ENCODE measurements around the gene FAT2.
A peak's percentile ranks its signal among the peaks of the same experiment; 100 is the strongest.

FAT2 gene

DNA sequence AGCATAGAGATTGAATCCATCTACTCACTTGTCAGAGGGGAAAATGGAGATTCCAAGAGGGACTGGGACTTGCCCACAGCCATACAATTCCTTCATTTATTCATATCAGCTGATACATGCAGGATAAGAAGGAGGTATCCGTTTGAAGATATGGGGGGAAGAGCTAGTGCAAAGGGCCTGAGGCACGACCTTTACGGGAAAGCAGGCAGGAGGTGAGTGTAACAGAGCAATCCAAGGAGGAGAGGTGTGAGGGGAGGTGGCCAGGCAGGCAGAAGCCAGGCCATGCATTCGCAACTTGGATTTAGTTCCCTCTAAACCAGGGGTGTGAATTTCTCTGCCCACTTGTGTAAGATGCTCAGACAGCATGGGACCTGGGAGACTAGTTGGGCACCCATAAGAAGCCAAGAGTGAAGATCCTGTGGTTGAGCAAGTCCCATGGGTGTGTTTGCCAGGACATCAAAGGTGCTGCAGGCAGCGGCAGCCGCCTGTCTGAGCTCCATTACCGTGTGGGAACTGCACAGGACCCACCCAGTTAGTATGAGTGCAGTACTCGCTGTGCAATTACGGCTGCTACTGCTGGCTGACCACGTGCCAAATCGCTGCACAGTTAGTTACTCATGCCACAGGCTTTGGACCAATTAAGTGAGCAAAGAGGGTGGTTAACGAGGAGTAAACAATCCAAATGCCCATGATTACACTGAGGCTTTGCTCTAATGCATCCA is 31.4 kb upstream of the FAT2 start:
- in situ Hi-C loops (cut with HindIII; ENCODE audit: low sequenced_read_pairs): no loop called here

DNA sequence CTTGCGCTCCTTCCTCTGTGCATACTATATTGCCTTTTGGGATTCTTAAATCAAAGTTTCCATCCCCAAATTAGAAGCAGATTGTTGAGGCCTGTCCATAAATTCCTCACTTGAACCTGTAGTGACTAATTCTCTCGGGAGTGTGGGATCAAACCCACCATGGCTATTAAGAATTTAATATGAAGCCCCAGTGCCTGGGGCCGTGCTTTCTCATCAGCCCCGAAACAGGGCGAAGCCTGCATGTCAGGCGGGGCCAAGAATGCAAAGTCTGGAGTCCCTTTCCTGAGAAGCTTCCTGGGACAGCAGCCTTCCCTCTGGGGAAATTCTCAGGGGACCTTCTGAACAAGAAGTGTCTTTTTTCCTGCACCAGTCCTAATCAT is 29.3 kb upstream of the FAT2 start:
- DNase-seq (ENCODE audit: low read depth): no peak

More for the DNA sequence above, 31.4 kb upstream of the FAT2 start:
- DNase-seq (ENCODE audit: low read depth): no peak
- TF ChIP-seq CTCF (IDR thresholded peaks at IDR 0.05; ENCODE audit: low read depth, low read length, missing control alignments): no peak
- no peak overlapping the region for H3K4me3 ChIP-seq (ENCODE audit: low read depth, low read length)

GRCh38 chr5:151619812-151620460 is 28.8 kb upstream of the FAT2 start:
- peak; percentile 34 for DNase-seq (ENCODE audit: low read depth)
- no peak overlapping the region for H3K4me3 ChIP-seq (ENCODE audit: low read depth, low read length)
- in situ Hi-C loops (cut with HindIII; ENCODE audit: low sequenced_read_pairs): no loop called here
- TF ChIP-seq CTCF (IDR thresholded peaks at IDR 0.05; ENCODE audit: low read depth, low read length, missing control alignments): no peak

More for the DNA sequence above, 29.3 kb upstream of the FAT2 start:
- TF ChIP-seq CTCF (IDR thresholded peaks at IDR 0.05; ENCODE audit: low read depth, low read length, missing control alignments): no peak
- no peak overlapping the region for H3K4me3 ChIP-seq (ENCODE audit: low read depth, low read length)
- in situ Hi-C loops (cut with HindIII; ENCODE audit: low sequenced_read_pairs): no loop called here

DNA sequence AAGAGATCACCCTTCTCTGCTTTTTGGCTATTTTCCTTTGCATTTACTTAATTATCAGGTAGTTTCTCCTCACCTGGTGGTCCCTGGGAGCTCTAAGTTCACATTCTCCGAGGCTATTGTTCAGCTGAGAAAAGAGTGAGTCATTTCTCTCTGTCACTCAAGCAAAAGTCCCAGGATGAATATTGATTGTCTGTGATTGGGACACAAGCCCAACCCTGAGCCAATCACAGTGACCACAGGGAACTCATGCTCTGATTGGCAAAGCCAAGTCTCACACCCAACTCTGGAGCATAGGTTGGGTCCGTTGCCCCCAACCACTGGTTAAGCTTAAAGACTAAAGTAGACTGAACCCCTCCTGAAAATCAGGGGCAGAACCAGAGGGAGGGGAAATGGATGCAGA is 27.8 kb upstream of the FAT2 start:
- DNase-seq (ENCODE audit: low read depth): no peak
- in situ Hi-C loops (cut with HindIII; ENCODE audit: low sequenced_read_pairs): no loop called here
- TF ChIP-seq CTCF (IDR thresholded peaks at IDR 0.05; ENCODE audit: low read depth, low read length, missing control alignments): no peak

GRCh38 chr5:151617841-151618710 is 26.9 kb upstream of the FAT2 start:
- no peak for TF ChIP-seq CTCF (IDR thresholded peaks at IDR 0.05; ENCODE audit: low read depth, low read length, missing control alignments)
- in situ Hi-C loops (cut with HindIII; ENCODE audit: low sequenced_read_pairs): no loop called here
- DNase-seq (ENCODE audit: low read depth): no peak
- no peak overlapping the region for H3K4me3 ChIP-seq (ENCODE audit: low read depth, low read length)

More for the DNA sequence above, 27.8 kb upstream of the FAT2 start:
- no peak overlapping the region for H3K4me3 ChIP-seq (ENCODE audit: low read depth, low read length)

DNA sequence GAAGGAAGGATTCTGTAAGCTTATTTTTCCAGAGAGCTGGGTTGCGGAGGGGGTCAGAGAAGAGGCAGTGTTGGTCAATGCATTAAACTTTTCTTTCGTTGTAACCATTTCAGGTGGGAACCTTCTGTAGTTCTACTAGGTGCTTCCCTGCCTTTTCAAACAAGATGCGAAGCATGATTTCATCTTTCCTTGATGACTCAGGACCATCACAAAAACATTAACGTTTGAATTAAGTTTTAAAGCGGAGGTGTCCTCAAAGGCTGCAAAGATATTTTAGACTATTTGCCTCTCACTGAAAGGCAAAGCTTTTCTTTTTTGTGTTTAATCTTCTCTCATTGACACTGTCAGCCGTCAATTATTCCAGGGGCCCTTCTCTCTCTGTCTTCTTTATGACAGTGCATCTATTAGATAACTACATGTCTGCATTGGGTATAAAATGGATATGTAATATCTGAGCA is 26.3 kb upstream of the FAT2 start:
- in situ Hi-C loops (cut with HindIII; ENCODE audit: low sequenced_read_pairs): no loop called here
- TF ChIP-seq CTCF (IDR thresholded peaks at IDR 0.05; ENCODE audit: low read depth, low read length, missing control alignments): no peak
- DNase-seq (ENCODE audit: low read depth): no peak
- H3K4me3 ChIP-seq (ENCODE audit: low read depth, low read length): no peak overlapping the region
